IPS-15b (cell line): Measurements from ENCODE around the gene LDLRAD1.
"Not testable (repeated sequence)": the region's sequence is repeated elsewhere in the genome, so short reads cannot be mapped to it uniquely, and the experiment has no call there.

ENCODE experiments used
- H3K27me3 ChIP-seq: one replicate; pipeline ENCODE4 v1.6.1; 2013; ENCODE audit warnings: low read length; ENCODE audit not compliant: control insufficient read depth, insufficient read depth
- H3K36me3 ChIP-seq: one replicate; pipeline ENCODE4 v1.6.1; 2013; ENCODE audit warnings: low read length; ENCODE audit not compliant: control insufficient read depth, insufficient read depth
- H3K4me1 ChIP-seq: one replicate; pipeline ENCODE4 v1.6.1; 2013; ENCODE audit warnings: mild to moderate bottlenecking, low read length; ENCODE audit not compliant: control insufficient read depth, insufficient read depth
- H3K4me3 ChIP-seq: one replicate; pipeline ENCODE4 v1.5.1; 2013; ENCODE audit warnings: low read depth, low read length
- H3K9ac ChIP-seq: one replicate; pipeline ENCODE4 v1.6.1; 2013; ENCODE audit warnings: low read depth, mild to moderate bottlenecking, low read length
- H3K9me3 ChIP-seq: one replicate; pipeline ENCODE4 v1.6.1; 2013; ENCODE audit warnings: mild to moderate bottlenecking, low read length; ENCODE audit not compliant: control insufficient read depth, insufficient read depth

LDLRAD1 gene

DNA sequence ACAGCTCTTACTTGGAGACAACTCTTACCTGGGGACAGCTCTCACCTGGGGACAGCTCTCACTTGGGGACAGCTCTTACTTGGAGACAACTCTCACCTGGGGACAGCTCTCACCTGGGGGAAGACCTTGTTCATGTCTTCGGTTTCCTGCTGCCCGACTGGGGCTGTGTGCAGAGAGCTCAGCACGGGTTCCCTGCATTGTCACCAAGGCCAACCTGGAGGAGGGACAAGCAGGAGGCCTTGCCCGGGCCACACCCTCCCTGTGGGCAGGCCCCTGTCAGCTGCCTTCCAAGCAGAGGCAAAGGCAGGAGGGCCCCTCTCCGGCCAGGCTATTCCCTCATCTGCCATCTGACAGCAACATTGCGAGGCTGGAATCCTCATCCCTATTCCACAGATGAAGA, at the start of gene LDLRAD1:
TSS of gene LDLRAD1 (minus strand) at position 208 of the 400 bp plus-strand sequence. CDS start at position 134, 74 bp downstream.
- Histone ChIP-seq H3K27me3 (no peaks in the 10 kb centered on the region), H3K4me3 (no peak within 1 kb of the TSS), H3K4me1 (peaks cover 7% of the 10 kb centered on the region), H3K9me3 (no peaks in the 10 kb centered on the region), H3K36me3 (no peaks in the 10 kb centered on the region), H3K9ac (no peak within 1 kb of the TSS)

DNA sequence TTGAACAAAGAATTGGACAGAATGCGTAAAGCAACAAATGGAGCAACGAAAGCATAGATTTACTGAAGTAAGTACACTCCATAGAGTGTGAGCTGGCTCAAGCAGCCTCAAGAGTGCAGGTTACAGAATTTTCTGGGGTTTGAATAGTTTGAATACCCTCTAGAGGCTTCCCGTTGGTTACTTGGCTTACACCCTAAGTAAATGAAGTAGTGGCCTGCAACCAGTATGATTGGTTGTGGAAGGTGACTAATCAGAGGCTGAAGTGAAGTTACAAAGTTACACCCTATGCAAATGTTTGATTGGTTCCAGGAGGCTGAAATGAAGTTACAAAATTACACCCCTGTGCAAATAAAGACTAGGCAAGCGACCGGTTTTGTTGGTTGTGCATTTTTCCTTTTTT, 46.3 kb upstream of the LDLRAD1 start:
- Histone ChIP-seq H3K9me3 (no peaks in the 10 kb centered on the region), H3K27me3 (no peaks in the 10 kb centered on the region), H3K4me1 (no peaks in the 10 kb centered on the region), H3K36me3 (no peaks in the 10 kb centered on the region), H3K4me3 (no peak overlapping the region), H3K9ac (no peak overlapping the region)

GRCh38 chr1:54054438-54054749, 36.4 kb upstream of the LDLRAD1 start:
- peak overlapping the region; percentile 75 for H3K4me3 ChIP-seq
- H3K27me3 ChIP-seq: no peaks in the 10 kb centered on the region
- no peaks in the 10 kb centered on the region for H3K9me3 ChIP-seq
- H3K36me3 ChIP-seq: no peaks in the 10 kb centered on the region
- peak overlapping the region; percentile 91 for H3K9ac ChIP-seq
- peaks cover 4% of the 10 kb centered on the region for H3K4me1 ChIP-seq

- H3K9ac ChIP-seq: peak overlapping the region; percentile 91
- no peaks in the 10 kb centered on the region for H3K36me3 ChIP-seq
- H3K27me3 ChIP-seq: no peaks in the 10 kb centered on the region
- no peaks in the 10 kb centered on the region for H3K9me3 ChIP-seq
- H3K4me3 ChIP-seq: peak overlapping the region; percentile 75
- H3K4me1 ChIP-seq: peaks cover 4% of the 10 kb centered on the region
Observed at GRCh38 chr1:54053745-54054437, 35.9 kb upstream of the LDLRAD1 start.

GRCh38 chr1:54052934-54053744, 35.2 kb upstream of the LDLRAD1 start, which contains the start of the genes TCEANC2 and TMEM59:
Gene TCEANC2, plus strand, starts transcription at chr1:54053608. Its CDS starts 815 bp downstream, at chr1:54054423.
Gene TMEM59, minus strand, starts transcription at chr1:54053204. Its CDS starts 16 bp downstream, at chr1:54053188.
- no peaks in the 10 kb centered on the region for H3K9me3 ChIP-seq
- no peaks in the 10 kb centered on the region for H3K27me3 ChIP-seq
- peak within 1 kb of the TSS; percentile 91 for H3K9ac ChIP-seq
- peaks cover 4% of the 10 kb centered on the region for H3K4me1 ChIP-seq
- peak within 1 kb of the TSS; percentile 75 for H3K4me3 ChIP-seq
- H3K36me3 ChIP-seq: no peaks in the 10 kb centered on the region

GRCh38 chr1:54052431-54052933, 34.5 kb upstream of the LDLRAD1 start:
- Histone ChIP-seq H3K4me3 (peak overlapping the region; percentile 75), H3K36me3 (no peaks in the 10 kb centered on the region), H3K27me3 (no peaks in the 10 kb centered on the region), H3K4me1 (peaks cover 4% of the 10 kb centered on the region), H3K9ac (peak overlapping the region; percentile 67), H3K9me3 (no peaks in the 10 kb centered on the region)

GRCh38 chr1:54051933-54052430, 34.0 kb upstream of the LDLRAD1 start:
- H3K27me3 ChIP-seq: no peaks in the 10 kb centered on the region
- no peaks in the 10 kb centered on the region for H3K36me3 ChIP-seq
- peaks cover 4% of the 10 kb centered on the region for H3K4me1 ChIP-seq
- peak overlapping the region; percentile 75 for H3K4me3 ChIP-seq
- peak overlapping the region; percentile 67 for H3K9ac ChIP-seq
- no peaks in the 10 kb centered on the region for H3K9me3 ChIP-seq

DNA sequence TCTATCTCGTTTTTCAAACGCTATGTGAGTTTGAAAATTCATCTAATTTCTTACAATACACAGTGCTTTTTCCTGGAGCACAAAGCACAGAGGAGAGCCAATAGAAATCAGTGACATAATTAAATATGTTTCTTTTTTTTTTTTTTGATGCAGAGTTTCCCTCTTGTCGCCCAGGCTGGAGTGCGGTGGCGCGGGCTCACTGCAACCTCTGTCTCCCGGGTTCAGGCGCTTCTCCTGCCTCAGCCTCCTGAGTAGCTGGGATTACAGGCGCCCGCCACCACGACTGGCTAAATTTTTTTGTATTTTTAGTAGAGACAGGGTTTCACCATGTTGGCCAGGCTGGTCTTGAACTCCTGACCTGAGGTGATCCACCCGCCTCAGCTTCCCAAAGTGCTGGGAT, 32.4 kb upstream of the LDLRAD1 start:
- not testable (repeated sequence) for H3K4me1 ChIP-seq, H3K27me3 ChIP-seq, H3K9me3 ChIP-seq, H3K9ac ChIP-seq, H3K36me3 ChIP-seq, H3K4me3 ChIP-seq

DNA sequence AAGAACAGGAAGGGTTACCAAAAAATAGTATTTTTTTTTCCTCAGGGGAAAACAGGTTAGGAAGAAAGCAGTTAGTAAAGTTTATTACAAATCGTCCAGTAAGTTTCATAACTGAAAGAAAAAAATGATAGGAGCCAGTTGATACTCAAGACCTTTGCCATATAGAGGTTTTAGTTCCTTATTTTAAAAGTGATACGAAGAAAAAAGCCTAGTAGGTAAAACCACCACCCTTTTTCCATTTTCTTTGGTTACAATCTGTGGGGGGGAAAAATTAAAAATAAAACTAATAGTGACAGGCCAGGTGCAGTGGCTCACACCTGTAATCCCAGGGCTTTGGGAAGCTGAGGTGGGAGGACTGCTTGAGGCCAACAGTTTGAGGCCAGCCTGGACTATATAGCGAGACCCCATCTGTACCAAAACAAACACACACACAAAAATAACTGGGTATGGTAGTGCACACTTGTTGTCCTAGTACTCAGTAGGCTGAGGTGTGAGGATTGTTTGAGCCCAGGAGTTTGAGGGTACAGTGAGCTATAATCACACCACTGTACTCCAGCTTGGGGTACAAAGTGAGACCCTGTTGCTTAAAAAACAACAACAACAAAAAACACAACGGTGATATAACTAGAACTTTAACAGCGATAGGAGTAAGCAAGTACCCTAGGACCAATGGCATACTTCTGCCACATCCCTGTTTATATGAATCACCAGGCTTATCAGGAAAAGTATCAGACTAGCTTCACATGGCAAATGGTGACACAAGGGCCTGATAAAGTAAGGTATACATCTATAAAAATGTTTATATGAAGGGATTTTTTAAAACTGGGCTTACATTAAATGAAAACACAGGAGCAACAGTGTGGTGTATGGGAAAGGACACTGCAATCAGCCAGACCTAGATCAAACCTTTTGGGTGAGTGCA, 29.7 kb upstream of the LDLRAD1 start:
- Histone ChIP-seq H3K4me3 (no peak overlapping the region), H3K9me3 (no peaks in the 10 kb centered on the region), H3K27me3 (no peaks in the 10 kb centered on the region), H3K4me1 (no peaks in the 10 kb centered on the region), H3K36me3 (no peaks in the 10 kb centered on the region), H3K9ac (no peak overlapping the region)

GRCh38 chr1:54046671-54047383, 28.8 kb upstream of the LDLRAD1 start:
- Histone ChIP-seq H3K36me3 (no peaks in the 10 kb centered on the region), H3K4me3 (no peak overlapping the region), H3K9me3 (no peaks in the 10 kb centered on the region), H3K4me1 (no peaks in the 10 kb centered on the region), H3K27me3 (no peaks in the 10 kb centered on the region), H3K9ac (no peak overlapping the region)

DNA sequence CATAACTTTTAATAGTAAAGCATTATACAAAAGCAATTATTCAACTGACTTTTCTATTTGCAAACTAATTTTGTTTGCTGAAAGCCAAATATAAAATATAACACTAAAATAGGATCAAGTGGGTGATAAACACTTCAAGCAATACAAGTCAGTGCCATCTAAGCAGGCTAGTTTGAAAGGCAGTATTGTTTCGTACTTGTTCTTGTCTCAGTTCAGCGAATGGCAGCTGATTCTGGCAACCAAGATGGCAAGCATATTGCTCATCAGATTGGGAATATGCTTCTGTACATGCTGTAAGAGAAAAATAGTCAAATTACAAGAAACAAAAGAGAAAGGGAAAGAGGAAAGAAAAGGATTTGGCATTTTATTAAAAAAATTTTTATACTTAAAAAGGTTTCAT, 27.5 kb upstream of the LDLRAD1 start:
- no peaks in the 10 kb centered on the region for H3K9me3 ChIP-seq
- H3K36me3 ChIP-seq: no peaks in the 10 kb centered on the region
- H3K4me1 ChIP-seq: no peaks in the 10 kb centered on the region
- no peak overlapping the region for H3K9ac ChIP-seq
- no peaks in the 10 kb centered on the region for H3K27me3 ChIP-seq
- H3K4me3 ChIP-seq: no peak overlapping the region
